MCF 10A (cell line): ENCODE results near the gene TMEM88. TPM values are rescaled to one million over a fixed set of nuclear protein-coding genes. Genes with fewer than 3 reads are reported as not detected.

Experiments used
- BruUV-seq: library from RNA; stranded (reverse); fragments of 400-500 nt; replicated peaks from 2 replicates; lab custom pipeline; 2021; lab: Mats Ljungman, UMichigan
- CTCF ChIA-PET: fragments of 300-600 bp; sonication (Branson Sonifier 250); formaldehyde crosslinking; extraction: SDS; loops from one replicate; lab custom pipeline; 2021; ENCODE audit warnings: antibody characterized with exemption, inconsistent platforms; lab: Yijun Ruan, JAX
- POLR2A ChIA-PET: fragments of 300-600, 350-650 bp; sonication (Branson Sonifier 250); formaldehyde crosslinking; extraction: SDS; loops from one replicate; lab custom pipeline; 2020; ENCODE audit warnings: antibody characterized with exemption, inconsistent platforms; lab: Yijun Ruan, JAX
- DNase-seq: peaks from one replicate; pipeline ENCODE4 v3.0.0-alpha.2; 2018; ENCODE audit not compliant: unreplicated experiment
- H3K27ac Mint-ChIP-seq: one replicate; pipeline ENCODE4 v1.8.0; 2022; ENCODE audit warnings: mild to moderate bottlenecking, low read depth, mixed read lengths; ENCODE audit not compliant: unreplicated experiment
- H3K27me3 Mint-ChIP-seq: one replicate; pipeline ENCODE4 v1.8.0; 2022; ENCODE audit warnings: mixed read lengths; ENCODE audit not compliant: insufficient read depth, unreplicated experiment
- H3K36me3 Mint-ChIP-seq: one replicate; pipeline ENCODE4 v1.8.0; 2022; ENCODE audit warnings: mild to moderate bottlenecking, moderate library complexity, mixed read lengths; ENCODE audit not compliant: insufficient read depth, unreplicated experiment
- H3K4me1 Mint-ChIP-seq: one replicate; pipeline ENCODE4 v1.8.0; 2022; ENCODE audit warnings: mixed read lengths; ENCODE audit not compliant: insufficient read depth, unreplicated experiment
- H3K4me3 Mint-ChIP-seq: one replicate; pipeline ENCODE4 v1.8.0; 2022; ENCODE audit warnings: mild to moderate bottlenecking, moderate library complexity, mixed read lengths; ENCODE audit not compliant: unreplicated experiment
- H3K9me3 Mint-ChIP-seq: one replicate; pipeline ENCODE4 v1.8.0; 2022; ENCODE audit warnings: mixed read lengths; ENCODE audit not compliant: unreplicated experiment
- intact Hi-C: fragments of 100-400 bp; cut with micrococcal nuclease; formaldehyde crosslinking; loops from 2 replicates; pipeline ENCODE4 v1.14.1; 2022
- total RNA-seq: library from RNA; stranded (reverse); gene quantifications from 2 replicates; pipeline ENCODE4 v1.2.3, GENCODE V29; 2022
- TF ChIP-seq, protein P1 (sequence below): fragments of 200-600 bp; IDR thresholded peaks from one replicate; pipeline ENCODE4 v1.8.0; 2022; ENCODE audit warnings: antibody characterized with exemption, mild to moderate bottlenecking; ENCODE audit not compliant: unreplicated experiment

The TMEM88 gene
- total RNA-seq, 1 experiment from 2014 or later = 4.4 TPM

- Mint-ChIP-seq H3K27ac (no peak overlapping the region), H3K9me3 (no peaks in the 10 kb centered on the region), H3K27me3 (peaks cover 22% of the 10 kb centered on the region), H3K4me1 (peaks cover 22% of the 10 kb centered on the region), H3K4me3 (no peak overlapping the region), H3K36me3 (no peaks in the 10 kb centered on the region)
- ChIA-PET POLR2A (interaction anchor here (0.7 to 2.1 kb wide), 10 partner anchors 9 to 271 kb away, joined by 3 to 14 read pairs (median 4); partner anchors contain the start of genes KDM6B and NAA38), CTCF (interaction anchor here (0.6 to 4.2 kb wide), 23 partner anchors 8 to 941 kb away, joined by 3 to 27 read pairs (median 5); partner anchors contain the start of gene KDM6B)
- BruUV-seq = no TSS peak
- TF ChIP-seq, protein P1, sequence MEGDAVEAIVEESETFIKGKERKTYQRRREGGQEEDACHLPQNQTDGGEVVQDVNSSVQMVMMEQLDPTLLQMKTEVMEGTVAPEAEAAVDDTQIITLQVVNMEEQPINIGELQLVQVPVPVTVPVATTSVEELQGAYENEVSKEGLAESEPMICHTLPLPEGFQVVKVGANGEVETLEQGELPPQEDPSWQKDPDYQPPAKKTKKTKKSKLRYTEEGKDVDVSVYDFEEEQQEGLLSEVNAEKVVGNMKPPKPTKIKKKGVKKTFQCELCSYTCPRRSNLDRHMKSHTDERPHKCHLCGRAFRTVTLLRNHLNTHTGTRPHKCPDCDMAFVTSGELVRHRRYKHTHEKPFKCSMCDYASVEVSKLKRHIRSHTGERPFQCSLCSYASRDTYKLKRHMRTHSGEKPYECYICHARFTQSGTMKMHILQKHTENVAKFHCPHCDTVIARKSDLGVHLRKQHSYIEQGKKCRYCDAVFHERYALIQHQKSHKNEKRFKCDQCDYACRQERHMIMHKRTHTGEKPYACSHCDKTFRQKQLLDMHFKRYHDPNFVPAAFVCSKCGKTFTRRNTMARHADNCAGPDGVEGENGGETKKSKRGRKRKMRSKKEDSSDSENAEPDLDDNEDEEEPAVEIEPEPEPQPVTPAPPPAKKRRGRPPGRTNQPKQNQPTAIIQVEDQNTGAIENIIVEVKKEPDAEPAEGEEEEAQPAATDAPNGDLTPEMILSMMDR = no peak
- DNase-seq = no peak
- intact Hi-C loops = no loop called here
These were observed 29.5 kb upstream of the TMEM88 start for GRCh38 chr17:7825206-7825990.

DNA sequence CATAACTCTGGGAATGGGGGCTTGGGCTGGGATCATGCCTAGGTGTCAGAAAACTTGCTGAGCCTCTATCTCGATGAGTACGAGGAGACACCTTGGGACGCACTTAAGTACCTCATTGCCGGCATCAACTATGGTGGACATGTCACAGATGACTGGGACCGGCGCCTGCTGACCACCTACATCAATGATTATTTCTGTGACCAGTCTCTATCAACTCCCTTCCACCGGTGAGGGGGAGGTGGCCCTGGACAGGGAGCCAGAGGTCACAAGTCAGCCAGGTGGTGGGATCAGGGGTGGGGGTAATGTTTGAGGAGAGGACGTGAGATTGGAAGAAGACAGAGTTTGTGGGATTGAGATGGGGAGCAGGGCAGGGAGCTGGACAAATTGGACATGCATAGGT is 24.2 kb upstream of the TMEM88 start:
- no peak overlapping the region for H3K4me3 Mint-ChIP-seq
- ChIA-PET CTCF (interaction anchor here (0.6 to 4.3 kb wide), 4 partner anchors 8 to 88 kb away, joined by 3 to 36 read pairs (median 7); no protein-coding TSS in a partner anchor), POLR2A (no interaction called here)
- intact Hi-C loops = no loop called here
- H3K9me3 Mint-ChIP-seq = no peaks in the 10 kb centered on the region
- TF ChIP-seq, protein P1 = no peak
- DNase-seq = no peak
- no TSS peak for BruUV-seq
- no peaks in the 10 kb centered on the region for H3K36me3 Mint-ChIP-seq
- H3K4me1 Mint-ChIP-seq = peaks cover 9% of the 10 kb centered on the region
- H3K27me3 Mint-ChIP-seq = peaks cover 10% of the 10 kb centered on the region
- no peak overlapping the region for H3K27ac Mint-ChIP-seq

DNA sequence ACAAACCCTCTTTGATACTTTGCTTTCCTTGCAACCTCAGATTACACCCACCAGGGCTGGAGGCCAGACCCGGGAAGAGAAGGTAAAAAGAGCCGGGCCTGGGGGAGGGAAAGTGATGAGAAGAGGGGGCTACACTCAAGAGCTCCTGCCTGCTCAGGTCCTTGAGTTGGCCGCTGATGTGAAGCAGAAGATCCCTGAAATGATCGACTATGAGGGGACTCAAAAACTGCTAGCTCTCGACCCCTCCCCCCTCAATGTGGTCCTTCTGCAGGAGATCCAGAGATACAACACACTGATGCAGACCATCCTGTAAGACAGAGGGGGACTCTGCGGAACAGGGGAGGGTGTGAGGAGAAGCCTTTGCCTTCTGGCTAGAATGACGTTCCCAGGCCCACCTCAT is 23.6 kb upstream of the TMEM88 start:
- Mint-ChIP-seq H3K27ac (no peak overlapping the region), H3K36me3 (no peaks in the 10 kb centered on the region), H3K9me3 (no peaks in the 10 kb centered on the region), H3K27me3 (peaks cover 10% of the 10 kb centered on the region), H3K4me1 (peaks cover 10% of the 10 kb centered on the region), H3K4me3 (no peak overlapping the region)
- BruUV-seq = no TSS peak
- ChIA-PET POLR2A (no interaction called here), CTCF (interaction anchor here (0.6 to 4.3 kb wide), 5 partner anchors 9 to 88 kb away, joined by 3 to 36 read pairs (median 3); no protein-coding TSS in a partner anchor)
- intact Hi-C loops = no loop called here
- DNase-seq = no peak
- TF ChIP-seq, protein P1 = no peak

DNA sequence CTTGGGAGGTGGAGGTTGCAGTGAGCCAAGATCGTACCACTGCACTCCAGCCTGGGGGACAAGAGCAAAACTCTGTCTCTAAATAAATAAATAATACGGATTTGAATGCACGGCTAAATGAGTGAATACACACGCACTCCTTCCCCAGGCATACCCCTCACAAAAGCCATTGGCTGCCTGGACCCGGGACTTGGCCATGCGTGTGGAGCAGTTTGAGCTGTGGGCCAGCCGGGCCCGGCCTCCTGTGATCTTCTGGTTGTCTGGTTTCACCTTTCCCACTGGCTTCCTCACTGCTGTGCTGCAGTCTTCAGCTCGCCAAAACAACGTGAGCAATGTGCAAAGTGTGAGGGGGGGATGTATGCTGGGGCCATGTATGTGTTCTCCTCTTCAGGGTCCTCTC is 22.4 kb upstream of the TMEM88 start:
- no peaks in the 10 kb centered on the region for H3K9me3 Mint-ChIP-seq
- H3K4me3 Mint-ChIP-seq = no peak overlapping the region
- ChIA-PET CTCF (interaction anchor here (0.7 to 4.3 kb wide), 5 partner anchors 10 to 196 kb away, joined by 3 to 36 read pairs (median 8); partner anchors contain the start of gene NAA38), POLR2A (interaction anchor here (1.3 to 6.6 kb wide), 3 partner anchors 11 to 24 kb away, joined by 6 to 70 read pairs (median 21); partner anchors contain the start of genes CYB5D1, NAA38 and TMEM88)
- peaks cover 1% of the 10 kb centered on the region for H3K36me3 Mint-ChIP-seq
- peaks cover 22% of the 10 kb centered on the region for H3K4me1 Mint-ChIP-seq
- TF ChIP-seq, protein P1 = no peak
- DNase-seq = no peak
- intact Hi-C loops = no loop called here
- H3K27ac Mint-ChIP-seq = no peak overlapping the region
- no TSS peak for BruUV-seq
- peaks cover 10% of the 10 kb centered on the region for H3K27me3 Mint-ChIP-seq
